Measurements from ENCODE around the gene GUCY1A1. TPM values are rescaled to one million over a fixed set of nuclear protein-coding genes. Genes with fewer than 3 reads are reported as not detected.

The GUCY1A1 gene
- total RNA-seq, 2 donors from 2014 or later, result 7.6 to 20.0 TPM

DNA sequence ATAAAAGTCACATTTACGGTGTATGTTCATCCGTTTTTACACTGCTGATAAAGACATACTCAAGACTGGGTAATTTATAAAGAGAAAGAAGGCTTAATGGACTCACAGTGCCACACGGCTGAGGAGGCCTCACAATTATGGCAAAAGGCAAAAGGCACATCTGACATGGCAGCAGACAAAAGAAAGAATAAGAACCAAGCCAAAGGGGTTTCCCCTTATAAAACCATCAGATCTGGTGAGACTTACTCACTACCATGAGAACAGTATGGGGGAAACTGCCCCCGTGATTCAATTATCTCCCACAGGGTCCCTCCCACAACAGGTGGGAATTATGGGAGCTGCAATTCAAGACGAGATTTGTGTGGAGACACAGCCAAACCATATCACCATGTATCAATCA, 84.9 kb downstream of the GUCY1A1 start:
- Histone ChIP-seq H3K4me3 (no peak overlapping the region), H3K27ac (no peak overlapping the region), H3K4me1 (no peaks in the 10 kb centered on the region), H3K9me3 (no peaks in the 10 kb centered on the region), H3K27me3 (no peaks in the 10 kb centered on the region), H3K36me3 (replicated peaks in 1 of 2; ENCODE audit: insufficient read depth in 1 of 2, low read depth in 2 of 2) (no peaks in the 10 kb centered on the region)
- DNase-seq (no peak), ATAC-seq (no peak)
- intact Hi-C loops (cut with DNase I), result no loop called here
- WGBS, 2 donors, result 69 to 88% methylated on average over 5 of the region's 5 CpGs
- no peak for TF ChIP-seq POLR2A (IDR thresholded peaks at IDR 0.05)
- TF ChIP-seq, protein P1, sequence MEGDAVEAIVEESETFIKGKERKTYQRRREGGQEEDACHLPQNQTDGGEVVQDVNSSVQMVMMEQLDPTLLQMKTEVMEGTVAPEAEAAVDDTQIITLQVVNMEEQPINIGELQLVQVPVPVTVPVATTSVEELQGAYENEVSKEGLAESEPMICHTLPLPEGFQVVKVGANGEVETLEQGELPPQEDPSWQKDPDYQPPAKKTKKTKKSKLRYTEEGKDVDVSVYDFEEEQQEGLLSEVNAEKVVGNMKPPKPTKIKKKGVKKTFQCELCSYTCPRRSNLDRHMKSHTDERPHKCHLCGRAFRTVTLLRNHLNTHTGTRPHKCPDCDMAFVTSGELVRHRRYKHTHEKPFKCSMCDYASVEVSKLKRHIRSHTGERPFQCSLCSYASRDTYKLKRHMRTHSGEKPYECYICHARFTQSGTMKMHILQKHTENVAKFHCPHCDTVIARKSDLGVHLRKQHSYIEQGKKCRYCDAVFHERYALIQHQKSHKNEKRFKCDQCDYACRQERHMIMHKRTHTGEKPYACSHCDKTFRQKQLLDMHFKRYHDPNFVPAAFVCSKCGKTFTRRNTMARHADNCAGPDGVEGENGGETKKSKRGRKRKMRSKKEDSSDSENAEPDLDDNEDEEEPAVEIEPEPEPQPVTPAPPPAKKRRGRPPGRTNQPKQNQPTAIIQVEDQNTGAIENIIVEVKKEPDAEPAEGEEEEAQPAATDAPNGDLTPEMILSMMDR (IDR thresholded peaks at IDR 0.05), result no peak

DNA sequence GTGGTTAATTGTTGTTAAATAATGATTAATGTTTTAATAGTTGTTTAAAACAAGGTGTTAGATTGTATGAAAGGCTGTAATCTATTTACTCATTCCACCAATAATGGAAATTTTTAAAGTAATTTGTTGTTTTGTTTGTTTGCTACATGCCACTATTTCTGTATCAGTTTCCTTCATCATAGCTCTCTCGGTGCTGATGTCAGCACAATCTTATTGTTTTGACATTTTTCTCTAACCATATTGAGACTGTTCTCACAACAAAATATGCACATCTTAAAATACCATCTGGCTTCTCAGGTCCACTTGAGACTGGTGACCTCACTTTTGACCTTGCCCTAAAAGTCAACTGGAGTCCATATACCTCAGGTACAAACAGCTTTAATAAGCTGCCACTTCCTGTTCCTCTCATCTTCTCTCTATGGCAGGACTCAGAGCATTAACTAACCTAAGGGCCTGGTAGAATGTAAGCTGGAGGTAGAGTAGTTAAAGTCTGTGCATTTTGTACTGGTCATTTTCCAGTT, 91.2 kb downstream of the GUCY1A1 start:
- no peak overlapping the region for H3K4me3 ChIP-seq
- DNase-seq, result no peak
- no peak for ATAC-seq
- no peaks in the 10 kb centered on the region for H3K4me1 ChIP-seq
- H3K27me3 ChIP-seq, result no peaks in the 10 kb centered on the region
- no peaks in the 10 kb centered on the region for H3K36me3 ChIP-seq (replicated peaks in 1 of 2; ENCODE audit: insufficient read depth in 1 of 2, low read depth in 2 of 2)
- intact Hi-C loops (cut with DNase I), result loop anchor here (5.0 kb wide), 1 partner anchor 76 kb away; no protein-coding TSS in a partner anchor
- no peak for TF ChIP-seq POLR2A (IDR thresholded peaks at IDR 0.05)
- TF ChIP-seq, protein P1 (IDR thresholded peaks at IDR 0.05), result no peak
- no peaks in the 10 kb centered on the region for H3K9me3 ChIP-seq
- no peak overlapping the region for H3K27ac ChIP-seq
- 86 to 89% methylated on average over 1 of the region's 1 CpG for WGBS, 2 donors

DNA sequence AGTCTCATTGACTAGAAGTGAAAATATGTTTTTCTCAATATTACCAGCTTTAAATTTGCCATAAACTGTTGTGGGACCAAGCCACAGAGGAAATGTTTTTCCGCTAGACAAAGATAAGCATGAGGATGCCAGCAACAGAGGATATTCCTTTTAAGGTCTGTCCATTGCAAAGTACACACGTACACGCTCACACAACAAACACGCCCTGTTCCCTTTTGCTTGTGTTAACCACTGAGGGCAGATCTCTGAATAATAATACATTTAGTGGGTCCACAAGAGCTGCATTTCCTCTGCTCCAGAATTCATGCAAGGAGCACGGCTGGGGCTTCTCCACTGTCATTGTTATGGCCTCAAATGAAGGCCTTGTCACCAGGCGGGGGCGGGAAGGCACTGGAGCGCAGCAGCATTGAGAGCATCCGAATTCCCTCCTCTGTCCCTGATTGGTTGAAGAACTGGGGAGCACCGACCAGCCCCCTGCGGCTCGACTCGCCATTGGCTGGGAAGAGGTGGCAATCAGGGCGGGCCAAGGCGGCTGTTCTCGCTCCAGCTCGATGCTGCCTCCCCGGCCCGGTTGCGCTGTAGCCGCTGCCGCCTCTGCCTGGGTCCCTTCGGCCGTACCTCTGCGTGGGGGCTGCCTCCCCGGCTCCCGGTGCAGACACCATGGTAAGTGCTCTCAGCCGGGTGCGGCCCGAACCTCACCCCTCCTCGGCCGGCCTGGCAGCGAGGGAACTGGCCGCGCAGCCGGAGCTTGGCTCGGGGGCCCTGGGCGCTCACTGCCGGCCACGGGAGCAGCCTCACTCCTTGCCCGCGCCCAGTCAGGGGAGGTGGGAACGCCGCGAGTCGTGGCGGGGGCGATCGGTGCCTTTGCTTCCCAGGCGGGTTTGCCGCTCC, 92.1 kb downstream of the GUCY1A1 start, which contains the start of gene GUCY1B1:
Gene GUCY1B1 (plus strand): TSS at position 541 of the 891 bp plus-strand sequence. CDS start 120 bp downstream, at position 661.
- 12 to 29% methylated on average over 13 to 44 of the region's 51 CpGs for WGBS, 2 donors
- peak; percentile 91 to 94 (median 92) for DNase-seq
- Histone ChIP-seq H3K27ac (peak within 1 kb of the TSS; percentile 70 to 88 (median 82)), H3K4me3 (peak within 1 kb of the TSS; percentile 51 to 69), H3K27me3 (no peaks in the 10 kb centered on the region), H3K4me1 (no peaks in the 10 kb centered on the region), H3K9me3 (no peaks in the 10 kb centered on the region), H3K36me3 (replicated peaks in 1 of 2; ENCODE audit: insufficient read depth in 1 of 2, low read depth in 2 of 2) (no peaks in the 10 kb centered on the region)
- TF ChIP-seq, protein P1 (IDR thresholded peaks at IDR 0.05), result peak; percentile 16 to 60 (median 40)
- peak in 2 of 3 donors; percentile 68 to 71 for TF ChIP-seq POLR2A (IDR thresholded peaks at IDR 0.05)
- peak; percentile 98 for ATAC-seq
- intact Hi-C loops (cut with DNase I), result loop anchor here (5.0 kb wide), 1 partner anchor 76 kb away; no protein-coding TSS in a partner anchor

DNA sequence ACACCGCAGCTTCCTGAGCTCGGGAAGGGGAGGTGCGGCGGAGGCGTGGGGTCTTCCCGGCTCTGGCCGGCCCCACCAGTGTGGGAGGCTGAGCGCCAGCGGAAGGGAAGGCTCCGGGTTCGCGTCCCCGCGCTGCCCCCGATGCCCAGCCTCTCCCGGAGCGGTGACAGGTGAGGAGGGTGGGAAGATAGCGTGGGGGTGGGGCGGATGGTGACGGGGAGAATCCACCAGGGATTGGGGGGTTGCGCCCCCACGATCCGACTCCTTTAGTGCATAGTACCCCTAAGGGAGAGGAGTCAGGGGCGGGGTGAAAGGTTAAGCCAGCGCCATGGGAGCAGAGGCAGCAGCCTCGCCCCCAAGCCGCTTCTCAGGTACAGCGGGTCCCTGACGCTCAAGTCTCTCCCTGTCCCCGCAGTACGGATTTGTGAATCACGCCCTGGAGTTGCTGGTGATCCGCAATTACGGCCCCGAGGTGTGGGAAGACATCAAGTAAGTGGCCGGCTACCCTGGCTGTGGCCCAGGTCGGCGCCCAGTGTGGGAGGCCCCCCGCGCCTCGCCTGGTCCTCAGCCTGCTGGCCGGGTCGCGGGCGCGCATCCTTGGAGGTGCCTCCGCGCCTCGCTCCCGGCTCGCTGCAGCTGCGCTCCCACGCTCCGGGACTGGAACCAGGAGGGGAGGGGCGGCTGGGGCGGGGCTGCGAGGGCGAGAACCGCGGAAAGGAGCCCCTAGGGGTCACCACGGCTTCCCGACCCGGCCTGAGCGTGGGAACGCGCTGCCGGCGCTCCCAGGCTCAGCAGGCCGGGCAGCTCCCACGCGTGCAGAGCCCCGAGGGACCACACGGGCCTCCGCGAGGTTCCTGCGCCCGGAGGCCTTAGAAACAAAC, 93.0 kb downstream of the GUCY1A1 start:
- intact Hi-C loops (cut with DNase I), result loop anchor here (5.0 kb wide), 1 partner anchor 77 kb away; no protein-coding TSS in a partner anchor
- peak; percentile 51 for ATAC-seq
- Histone ChIP-seq H3K9me3 (no peaks in the 10 kb centered on the region), H3K4me1 (no peaks in the 10 kb centered on the region), H3K27me3 (no peaks in the 10 kb centered on the region), H3K27ac (peak overlapping the region; percentile 70 to 88 (median 82)), H3K4me3 (peak overlapping the region; percentile 51 to 69), H3K36me3 (replicated peaks in 1 of 2; ENCODE audit: insufficient read depth in 1 of 2, low read depth in 2 of 2) (no peaks in the 10 kb centered on the region)
- DNase-seq, result peak; percentile 52 to 68 (median 56)
- no peak for TF ChIP-seq POLR2A (IDR thresholded peaks at IDR 0.05)
- TF ChIP-seq, protein P1 (IDR thresholded peaks at IDR 0.05), result peak in 5 of 7 experiments; percentile 7 to 19 (median 11)
- WGBS, 2 donors, result 0% methylated on average over 10 to 70 of the region's 77 CpGs
